ENCODE measurements around the gene HK1.

Gene HK1

GRCh38 chr10:69409968-69410367, 131.7 kb downstream of the HK1 start:
- no peak overlapping the region for H3K27ac ChIP-seq (ENCODE audit: low read length)
- no peak overlapping the region for H3K4me3 ChIP-seq (ENCODE audit: low read depth in 1 of 2, low read length in 2 of 2)
- no peaks in the 10 kb centered on the region for H3K4me1 ChIP-seq (ENCODE audit: insufficient read depth, low read length)
- H3K79me2 ChIP-seq (ENCODE audit: insufficient read depth, low read length) = no peaks in the 10 kb centered on the region
- H4K20me1 ChIP-seq (ENCODE audit: insufficient read depth, low read length) = no peaks in the 10 kb centered on the region
- no peaks in the 10 kb centered on the region for H3K27me3 ChIP-seq (ENCODE audit: insufficient read depth, low read length, poor library complexity)
- H3K36me3 ChIP-seq (ENCODE audit: insufficient read depth, low read length) = no peaks in the 10 kb centered on the region
- H3K4me2 ChIP-seq (ENCODE audit: insufficient read depth, low read length) = no peak overlapping the region
- no peak for ATAC-seq (ENCODE audit: insufficient read depth, low read depth)
- no peak overlapping the region for H3K9ac ChIP-seq (ENCODE audit: low read depth, low read length)
- H2AFZ ChIP-seq (ENCODE audit: low read depth, low read length) = no peak overlapping the region
- no peaks in the 10 kb centered on the region for H3K9me3 ChIP-seq (ENCODE audit: insufficient read depth, low read length, severe bottlenecking)
- peak; percentile 20 for DNase-seq
- TF ChIP-seq EZH2 (IDR thresholded peaks at IDR 0.05; ENCODE audit: borderline replicate concordance, low read depth, low read length, severe bottlenecking) = no peak
- no peak for TF ChIP-seq CTCF (IDR thresholded peaks at IDR 0.05; ENCODE audit: borderline replicate concordance, extremely low read depth, low read length, poor library complexity, severe bottlenecking)

- H3K9me3 ChIP-seq (ENCODE audit: insufficient read depth, low read length, severe bottlenecking) = no peaks in the 10 kb centered on the region
- no peak for TF ChIP-seq EZH2 (IDR thresholded peaks at IDR 0.05; ENCODE audit: borderline replicate concordance, low read depth, low read length, severe bottlenecking)
- no peak for TF ChIP-seq CTCF (IDR thresholded peaks at IDR 0.05; ENCODE audit: borderline replicate concordance, extremely low read depth, low read length, poor library complexity, severe bottlenecking)
- H2AFZ ChIP-seq (ENCODE audit: low read depth, low read length) = no peak overlapping the region
- H3K36me3 ChIP-seq (ENCODE audit: insufficient read depth, low read length) = no peaks in the 10 kb centered on the region
- ATAC-seq (ENCODE audit: insufficient read depth, low read depth) (no peak), DNase-seq (no peak)
- no peaks in the 10 kb centered on the region for H3K27me3 ChIP-seq (ENCODE audit: insufficient read depth, low read length, poor library complexity)
- no peak overlapping the region for H3K4me3 ChIP-seq (ENCODE audit: low read depth in 1 of 2, low read length in 2 of 2)
- H3K4me1 ChIP-seq (ENCODE audit: insufficient read depth, low read length) = no peaks in the 10 kb centered on the region
- no peak overlapping the region for H3K4me2 ChIP-seq (ENCODE audit: insufficient read depth, low read length)
- no peak overlapping the region for H3K9ac ChIP-seq (ENCODE audit: low read depth, low read length)
- no peak overlapping the region for H3K27ac ChIP-seq (ENCODE audit: low read length)
- H3K79me2 ChIP-seq (ENCODE audit: insufficient read depth, low read length) = no peaks in the 10 kb centered on the region
- H4K20me1 ChIP-seq (ENCODE audit: insufficient read depth, low read length) = no peaks in the 10 kb centered on the region
These were observed 132.2 kb downstream of the HK1 start for GRCh38 chr10:69410487-69410886.

GRCh38 chr10:69411476-69411875, 133.2 kb downstream of the HK1 start:
- H3K36me3 ChIP-seq (ENCODE audit: insufficient read depth, low read length) = no peaks in the 10 kb centered on the region
- DNase-seq (no peak), ATAC-seq (ENCODE audit: insufficient read depth, low read depth) (no peak)
- H4K20me1 ChIP-seq (ENCODE audit: insufficient read depth, low read length) = no peaks in the 10 kb centered on the region
- H2AFZ ChIP-seq (ENCODE audit: low read depth, low read length) = no peak overlapping the region
- TF ChIP-seq EZH2 (IDR thresholded peaks at IDR 0.05; ENCODE audit: borderline replicate concordance, low read depth, low read length, severe bottlenecking) (no peak), CTCF (IDR thresholded peaks at IDR 0.05; ENCODE audit: borderline replicate concordance, extremely low read depth, low read length, poor library complexity, severe bottlenecking) (no peak)
- no peak overlapping the region for H3K27ac ChIP-seq (ENCODE audit: low read length)
- H3K27me3 ChIP-seq (ENCODE audit: insufficient read depth, low read length, poor library complexity) = no peaks in the 10 kb centered on the region
- no peak overlapping the region for H3K4me2 ChIP-seq (ENCODE audit: insufficient read depth, low read length)
- no peaks in the 10 kb centered on the region for H3K79me2 ChIP-seq (ENCODE audit: insufficient read depth, low read length)
- H3K4me1 ChIP-seq (ENCODE audit: insufficient read depth, low read length) = no peaks in the 10 kb centered on the region
- no peak overlapping the region for H3K4me3 ChIP-seq (ENCODE audit: low read depth in 1 of 2, low read length in 2 of 2)
- no peak overlapping the region for H3K9ac ChIP-seq (ENCODE audit: low read depth, low read length)
- no peaks in the 10 kb centered on the region for H3K9me3 ChIP-seq (ENCODE audit: insufficient read depth, low read length, severe bottlenecking)

GRCh38 chr10:69412232-69412790, 134.0 kb downstream of the HK1 start:
- no peak overlapping the region for H3K27ac ChIP-seq (ENCODE audit: low read length)
- no peaks in the 10 kb centered on the region for H4K20me1 ChIP-seq (ENCODE audit: insufficient read depth, low read length)
- ATAC-seq (ENCODE audit: insufficient read depth, low read depth) = no peak

More at GRCh38 chr10:69412232-69412790, 134.0 kb downstream of the HK1 start:
- Histone ChIP-seq H3K4me1 (ENCODE audit: insufficient read depth, low read length) (no peaks in the 10 kb centered on the region), H2AFZ (ENCODE audit: low read depth, low read length) (no peak overlapping the region), H3K79me2 (ENCODE audit: insufficient read depth, low read length) (no peaks in the 10 kb centered on the region), H3K9me3 (ENCODE audit: insufficient read depth, low read length, severe bottlenecking) (no peaks in the 10 kb centered on the region), H3K27me3 (ENCODE audit: insufficient read depth, low read length, poor library complexity) (no peaks in the 10 kb centered on the region), H3K36me3 (ENCODE audit: insufficient read depth, low read length) (no peaks in the 10 kb centered on the region), H3K4me2 (ENCODE audit: insufficient read depth, low read length) (no peak overlapping the region), H3K4me3 (ENCODE audit: low read depth in 1 of 2, low read length in 2 of 2) (no peak overlapping the region), H3K9ac (ENCODE audit: low read depth, low read length) (no peak overlapping the region)
- TF ChIP-seq CTCF (IDR thresholded peaks at IDR 0.05; ENCODE audit: borderline replicate concordance, extremely low read depth, low read length, poor library complexity, severe bottlenecking) (no peak), EZH2 (IDR thresholded peaks at IDR 0.05; ENCODE audit: borderline replicate concordance, low read depth, low read length, severe bottlenecking) (no peak)
- no peak for DNase-seq
